Glutamatergic neuron (in vitro differentiated cells): ENCODE data around the gene BAIAP2L2. TPM values are rescaled to one million over a fixed set of nuclear protein-coding genes. Genes with fewer than 3 reads are reported as not detected.
A peak's percentile ranks its signal among the peaks of the same experiment; 100 is the strongest.

Source experiments
- DNase-seq: peaks from one replicate; pipeline ENCODE4 v3.0.0; 2022
- H3K27ac Mint-ChIP-seq: one replicate; pipeline ENCODE4 v1.8.0; 2020; ENCODE audit warnings: mild to moderate bottlenecking, mixed read lengths, inconsistent platforms; ENCODE audit not compliant: unreplicated experiment
- H3K27me3 Mint-ChIP-seq: one replicate; pipeline ENCODE4 v1.8.0; 2020; ENCODE audit warnings: mild to moderate bottlenecking, moderate library complexity, mixed read lengths, inconsistent platforms; ENCODE audit not compliant: unreplicated experiment
- H3K36me3 Mint-ChIP-seq: one replicate; pipeline ENCODE4 v1.8.0; 2020; ENCODE audit warnings: mild to moderate bottlenecking, mixed read lengths, inconsistent platforms; ENCODE audit not compliant: unreplicated experiment
- H3K4me1 Mint-ChIP-seq: one replicate; pipeline ENCODE4 v1.8.0; 2020; ENCODE audit warnings: mild to moderate bottlenecking, low read depth, mixed read lengths, inconsistent platforms; ENCODE audit not compliant: unreplicated experiment
- H3K4me3 Mint-ChIP-seq: one replicate; pipeline ENCODE4 v1.8.0; 2020; ENCODE audit warnings: mild to moderate bottlenecking, mixed read lengths, inconsistent platforms; ENCODE audit not compliant: unreplicated experiment
- H3K9me3 Mint-ChIP-seq: one replicate; pipeline ENCODE4 v1.8.0; 2020; ENCODE audit warnings: mild to moderate bottlenecking, moderate library complexity, mixed read lengths, inconsistent platforms; ENCODE audit not compliant: unreplicated experiment
- CTCF ChIP-seq: fragments of 200-600 bp; sonication (generic); IDR thresholded peaks from one replicate; pipeline ENCODE4 v1.5.0; 2021; ENCODE audit not compliant: partially characterized antibody, unreplicated experiment
- total RNA-seq: library from RNA; stranded (reverse); fragmentation: NEBNext Ultra II Directional; extraction: Animal tissue kit (Norgen Biotek cat#: 25700); gene quantifications from one replicate; pipeline ENCODE4 v1.2.1, GENCODE V29; 2021; ENCODE audit not compliant: unreplicated experiment

BAIAP2L2 gene
- total RNA-seq, 1 donor from 2014 or later, result 28.6 TPM

GRCh38 chr22:38070250-38070921, 40.1 kb downstream of the BAIAP2L2 start:
- no peak for DNase-seq
- peaks cover 8% of the 10 kb centered on the region for H3K9me3 Mint-ChIP-seq
- peaks cover 31% of the 10 kb centered on the region for H3K4me1 Mint-ChIP-seq
- peaks cover 12% of the 10 kb centered on the region for H3K27me3 Mint-ChIP-seq
- peak overlapping the region; percentile 26 for H3K4me3 Mint-ChIP-seq
- H3K27ac Mint-ChIP-seq, result peak overlapping the region; percentile 88
- no peak for TF ChIP-seq CTCF
- no peaks in the 10 kb centered on the region for H3K36me3 Mint-ChIP-seq

- Mint-ChIP-seq H3K4me3 (peak overlapping the region; percentile 26), H3K27ac (peak overlapping the region; percentile 88), H3K27me3 (peaks cover 12% of the 10 kb centered on the region), H3K9me3 (peaks cover 8% of the 10 kb centered on the region), H3K36me3 (no peaks in the 10 kb centered on the region), H3K4me1 (peaks cover 31% of the 10 kb centered on the region)
- TF ChIP-seq CTCF, result peak; percentile 47
- peak; percentile 81 for DNase-seq
Measured at GRCh38 chr22:38069372-38070249, 40.9 kb downstream of the BAIAP2L2 start.

DNA sequence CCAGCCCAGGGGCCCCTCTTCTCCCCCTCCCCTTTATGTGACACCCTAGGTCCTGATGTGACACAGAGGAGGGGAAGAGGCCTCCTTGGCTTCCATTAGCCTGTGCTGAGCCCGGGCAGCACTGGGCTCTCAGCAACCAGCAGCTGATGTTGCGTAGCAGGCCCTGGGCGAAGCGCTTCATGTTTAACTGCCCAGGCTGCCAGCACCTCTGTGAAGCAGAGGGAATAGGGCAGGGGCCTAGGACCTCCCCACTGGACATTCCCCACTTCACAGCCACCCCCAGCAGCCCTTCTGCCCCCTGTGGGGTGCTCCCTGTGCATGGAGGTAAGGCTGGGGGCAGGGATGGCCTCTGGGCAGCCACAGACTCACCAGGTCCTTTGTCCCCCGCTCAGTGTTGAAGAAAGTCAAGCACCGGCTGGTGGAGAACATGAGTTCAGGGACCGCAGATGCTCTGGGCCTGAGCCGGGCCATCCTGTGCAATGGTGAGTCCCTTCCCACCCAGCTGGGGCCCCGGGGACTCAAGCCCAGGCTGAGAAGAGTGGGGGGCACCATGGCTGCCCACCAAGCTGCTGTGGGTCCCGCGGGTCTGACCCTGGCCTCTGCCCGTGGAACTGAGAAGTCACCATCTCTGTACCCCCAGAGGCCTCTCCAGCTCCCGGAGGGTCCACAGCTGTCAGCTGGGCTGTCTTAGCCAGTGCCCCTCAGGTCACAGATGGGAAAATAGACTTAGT, 41.7 kb downstream of the BAIAP2L2 start:
- Mint-ChIP-seq H3K4me3 (no peak overlapping the region), H3K36me3 (no peaks in the 10 kb centered on the region), H3K27ac (no peak overlapping the region), H3K9me3 (peaks cover 8% of the 10 kb centered on the region), H3K27me3 (peaks cover 12% of the 10 kb centered on the region), H3K4me1 (peaks cover 29% of the 10 kb centered on the region)
- no peak for TF ChIP-seq CTCF
- DNase-seq, result no peak

DNA sequence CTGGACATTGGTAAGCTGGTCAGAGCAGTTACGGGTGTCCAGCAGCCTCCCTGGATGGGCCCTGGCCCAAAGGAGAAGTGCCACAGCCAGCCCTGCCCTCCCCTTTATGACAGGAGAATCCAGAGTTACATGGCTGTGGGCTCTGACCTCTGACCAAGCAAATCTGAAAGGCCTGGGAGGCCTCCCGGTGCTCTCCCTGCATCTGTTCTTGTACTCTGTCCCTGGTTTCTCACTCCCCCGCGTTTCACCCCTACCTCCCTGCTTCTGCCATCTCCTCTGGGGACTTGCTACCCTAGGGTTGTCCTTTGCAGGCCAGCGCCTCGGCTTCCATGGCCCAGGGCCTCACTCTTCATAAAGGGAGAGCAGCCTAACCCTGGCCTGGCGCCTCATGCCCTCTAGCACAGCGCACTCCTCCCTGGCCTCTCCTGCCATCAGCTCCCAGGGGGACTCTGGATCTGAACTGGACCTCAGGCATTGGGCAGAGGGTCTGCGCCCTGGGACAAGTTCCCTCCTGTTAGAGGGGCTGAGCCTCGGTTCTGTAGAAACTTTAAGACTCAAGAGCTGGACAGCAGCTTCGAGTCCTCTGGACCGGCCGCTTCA, 42.6 kb downstream of the BAIAP2L2 start:
- Mint-ChIP-seq H3K4me3 (no peak overlapping the region), H3K4me1 (peaks cover 27% of the 10 kb centered on the region), H3K36me3 (no peaks in the 10 kb centered on the region)

More for the DNA sequence above, 42.6 kb downstream of the BAIAP2L2 start:
- no peak for DNase-seq
- Mint-ChIP-seq H3K9me3 (peaks cover 8% of the 10 kb centered on the region), H3K27me3 (peaks cover 8% of the 10 kb centered on the region), H3K27ac (no peak overlapping the region)
- TF ChIP-seq CTCF, result no peak
